H9 (cell line): Measurements from ENCODE around the gene DUSP16. TPM values are rescaled to one million over a fixed set of nuclear protein-coding genes. Genes with fewer than 3 reads are reported as not detected.

Source experiments
- DNase-seq: peaks from one replicate; pipeline ENCODE4 v3.0.0-alpha.2; 2017
- H2AFZ ChIP-seq: one replicate; pipeline ENCODE4 v1.6.1; 2013; ENCODE audit warnings: mild to moderate bottlenecking, low read length, control low read depth, moderate library complexity
- H2AK5ac ChIP-seq: 2 replicates; pipeline ENCODE4 v1.6.1; 2013; ENCODE audit warnings: low read length, control low read depth, mixed read lengths; ENCODE audit not compliant: insufficient read length
- H2BK120ac ChIP-seq: one replicate; pipeline ENCODE4 v1.6.1; 2013; ENCODE audit warnings: low read depth, mild to moderate bottlenecking, low read length, control low read depth, inconsistent platforms; ENCODE audit not compliant: poor library complexity, severe bottlenecking
- H2BK12ac ChIP-seq: 2 replicates; pipeline ENCODE4 v1.6.1; 2013; ENCODE audit warnings: low read length, control low read depth, mixed read lengths, low read depth; ENCODE audit not compliant: insufficient read length
- H2BK15ac ChIP-seq: 2 replicates; pipeline ENCODE4 v1.6.1; 2013; ENCODE audit warnings: low read depth, low read length, control low read depth
- H2BK20ac ChIP-seq: one replicate; pipeline ENCODE4 v1.6.1; 2013; ENCODE audit warnings: low read depth, mild to moderate bottlenecking, low read length, control low read depth, inconsistent platforms; ENCODE audit not compliant: poor library complexity, severe bottlenecking
- H2BK5ac ChIP-seq: 2 replicates; pipeline ENCODE4 v1.6.1; 2013; ENCODE audit warnings: low read length, control low read depth, mixed read lengths; ENCODE audit not compliant: insufficient read length
- H3K14ac ChIP-seq: 2 replicates; pipeline ENCODE4 v1.6.1; 2013; ENCODE audit warnings: low read length, control low read depth; ENCODE audit not compliant: insufficient read depth
- H3K18ac ChIP-seq: 2 replicates; pipeline ENCODE4 v1.6.1; 2013; ENCODE audit warnings: low read depth, mild to moderate bottlenecking, mixed read lengths, low read length, control low read depth; ENCODE audit not compliant: insufficient read length
- H3K23ac ChIP-seq: 2 replicates; pipeline ENCODE4 v1.6.1; 2013; ENCODE audit warnings: low read length, control low read depth, mixed read lengths, low read depth; ENCODE audit not compliant: insufficient read length
- H3K23me2 ChIP-seq: 2 replicates; pipeline ENCODE4 v1.6.1; 2013; ENCODE audit warnings: low read depth, mild to moderate bottlenecking, mixed read lengths, low read length, control low read depth; ENCODE audit not compliant: insufficient read length, poor library complexity, severe bottlenecking
- H3K27ac ChIP-seq: 2 replicates; pipeline ENCODE4 v1.5.1; 2013; ENCODE audit warnings: low read length, control low read depth, mixed read lengths, low read depth; ENCODE audit not compliant: insufficient read length
- H3K27me3 ChIP-seq: 2 replicates; pipeline ENCODE4 v1.6.1; 2013; ENCODE audit warnings: low read length, control low read depth, inconsistent platforms; ENCODE audit not compliant: insufficient read depth
- H3K4ac ChIP-seq: 2 replicates; pipeline ENCODE4 v1.6.1; 2013; ENCODE audit warnings: low read depth, mild to moderate bottlenecking, control low read depth, inconsistent platforms, low read length, moderate library complexity
- H3K4me1 ChIP-seq: 2 replicates; pipeline ENCODE4 v1.6.1; 2013; ENCODE audit warnings: low read length, control low read depth, inconsistent platforms; ENCODE audit not compliant: insufficient read depth
- H3K4me2 ChIP-seq: 2 replicates; pipeline ENCODE4 v1.6.1; 2013; ENCODE audit warnings: low read length, control low read depth, mixed read lengths; ENCODE audit not compliant: insufficient read length, insufficient read depth
- H3K56ac ChIP-seq: 2 replicates; pipeline ENCODE4 v1.6.1; 2013; ENCODE audit warnings: low read depth, mild to moderate bottlenecking, mixed read lengths, low read length, control low read depth; ENCODE audit not compliant: insufficient read length
- H3K79me1 ChIP-seq: 2 replicates; pipeline ENCODE4 v1.6.1; 2013; ENCODE audit warnings: low read depth, mild to moderate bottlenecking, moderate library complexity, low read length, control low read depth, inconsistent platforms; ENCODE audit not compliant: insufficient read depth, poor library complexity, severe bottlenecking
- H3K79me2 ChIP-seq: 2 replicates; pipeline ENCODE4 v1.6.1; 2013; ENCODE audit warnings: low read length, control low read depth, inconsistent platforms; ENCODE audit not compliant: insufficient read depth
- H3K9ac ChIP-seq: 2 replicates; pipeline ENCODE4 v1.6.1; 2013; ENCODE audit warnings: low read length, control low read depth, mixed read lengths; ENCODE audit not compliant: insufficient read length; ENCODE audit errors: extremely low read depth
- H3K9me3 ChIP-seq: one replicate; pipeline ENCODE4 v1.6.1; 2013; ENCODE audit warnings: low read depth, low read length, inconsistent platforms; ENCODE audit not compliant: control insufficient read depth
- H3T11ph ChIP-seq: one replicate; pipeline ENCODE4 v1.6.1; 2013; ENCODE audit warnings: mild to moderate bottlenecking, low read length, control low read depth, inconsistent platforms
- H4K20me1 ChIP-seq: one replicate; pipeline ENCODE4 v1.6.1; 2013; ENCODE audit not compliant: control insufficient read depth, insufficient read length, insufficient read depth
- H4K5ac ChIP-seq: 2 replicates; pipeline ENCODE4 v1.6.1; 2013; ENCODE audit warnings: low read depth, mild to moderate bottlenecking, mixed read lengths, low read length, control low read depth; ENCODE audit not compliant: insufficient read length
- H4K8ac ChIP-seq: replicated peaks from 2 replicates; pipeline ENCODE4 v1.6.1; 2013; ENCODE audit warnings: low read length, control low read depth, mixed read lengths, low read depth; ENCODE audit not compliant: insufficient read length
- H4K91ac ChIP-seq: 2 replicates; pipeline ENCODE4 v1.6.1; 2013; ENCODE audit warnings: low read depth, mild to moderate bottlenecking, moderate library complexity, mixed read lengths, low read length, control low read depth; ENCODE audit not compliant: insufficient read length
- H3K27ac Mint-ChIP-seq, 3 experiments: 2 replicates in 2 of 3; 3 replicates in 1 of 3; pipeline ENCODE4 v1.8.0; 2020 to 2021; ENCODE audit warnings: mixed read lengths in 3 of 3, mild to moderate bottlenecking in 1 of 3, moderate library complexity in 1 of 3
- H3K27me3 Mint-ChIP-seq: 2 replicates; pipeline ENCODE4 v1.8.0; 2021; ENCODE audit warnings: low read depth, mild to moderate bottlenecking, moderate library complexity, mixed read lengths
- H3K36me3 Mint-ChIP-seq, 3 experiments: 2 replicates in 2 of 3; 3 replicates in 1 of 3; pipeline ENCODE4 v1.8.0; 2020 to 2021; ENCODE audit warnings: low read depth in 3 of 3, mixed read lengths in 3 of 3; ENCODE audit not compliant: insufficient read depth in 1 of 3
- H3K4me1 Mint-ChIP-seq, 2 experiments: 2 replicates each; pipeline ENCODE4 v1.8.0; 2020; ENCODE audit warnings: mixed read lengths in 2 of 2
- H3K4me3 Mint-ChIP-seq, 2 experiments: 2 replicates in 1 of 2; 3 replicates in 1 of 2; pipeline ENCODE4 v1.8.0; 2020 to 2021; ENCODE audit warnings: mild to moderate bottlenecking in 2 of 2, mixed read lengths in 2 of 2, moderate library complexity in 1 of 2
- H3K9me3 Mint-ChIP-seq, 2 experiments: 2 replicates in 1 of 2; 3 replicates in 1 of 2; pipeline ENCODE4 v1.8.0; 2020; ENCODE audit warnings: mild to moderate bottlenecking in 2 of 2, mixed read lengths in 2 of 2, moderate library complexity in 1 of 2
- CTCF ChIP-seq: fragments of 200-600 bp; sonication (generic); conservative IDR thresholded peaks from 3 replicates; pipeline ENCODE4 v1.8.0; 2021; ENCODE audit warnings: antibody characterized with exemption, mild to moderate bottlenecking
- WGBS: extraction: QIAGEN DNeasy Blood & Tissue Kit; methylation state at CpG from one replicate; pipeline ENCODE4 v1.1.7; 2013; ENCODE audit warnings: missing lambda C conversion rate, low lambda C conversion rate, mixed read lengths; ENCODE audit not compliant: insufficient read length; ENCODE audit errors: extremely low coverage; 5-methylcytosine and 5-hydroxymethylcytosine counted together
- total RNA-seq: library from RNA; stranded (reverse); gene quantifications from 2 replicates; pipeline ENCODE4 v1.2.1, GENCODE V29; 2021

Gene DUSP16
- total RNA-seq, 1 experiment from 2014 or later: 64.0 TPM

GRCh38 chr12:12557733-12558132 is 4.9 kb downstream of the DUSP16 start:
- Histone ChIP-seq H3K27me3 (no peaks in the 10 kb centered on the region), H3T11ph (no peak overlapping the region), H3K79me1 (peaks cover 3% of the 10 kb centered on the region), H3K14ac (no peak overlapping the region), H3K56ac (no peak overlapping the region), H3K23ac (no peak overlapping the region), H3K9me3 (no peaks in the 10 kb centered on the region), H2BK15ac (no peak overlapping the region), H3K4ac (no peak overlapping the region), H2AFZ (no peak overlapping the region), H3K18ac (no peak overlapping the region), H3K9ac (peak overlapping the region; percentile 8), H2BK5ac (no peak overlapping the region), H3K79me2 (peaks cover 24% of the 10 kb centered on the region; the same call in 1 of the 2 replicates), H2AK5ac (no peak overlapping the region), H4K5ac (no peak overlapping the region), H3K4me1 (peaks cover 2% of the 10 kb centered on the region; the same call in 1 of the 2 replicates), H4K20me1 (no peaks in the 10 kb centered on the region), H2BK120ac (no peak overlapping the region), H3K23me2 (peaks cover 6% of the 10 kb centered on the region), H3K27ac (peak overlapping the region; percentile 84), H4K91ac (no peak overlapping the region), H2BK20ac (no peak overlapping the region), H4K8ac (no peak overlapping the region), H2BK12ac (no peak overlapping the region), H3K4me2 (peak overlapping the region; percentile 49)
- Mint-ChIP-seq H3K27me3 (no peaks in the 10 kb centered on the region), H3K9me3 (peaks cover 0 to 3% of the 10 kb centered on the region in 2 experiments; a peak in 1 of 5 replicates), H3K36me3 (peaks cover 6 to 34% (median 27%) of the 10 kb centered on the region in 3 experiments), H3K4me3 (peak overlapping the region; percentile 12 to 57; a peak in 4 of 5 replicates), H3K4me1 (peaks cover 40 to 45% of the 10 kb centered on the region in 2 experiments), H3K27ac (peak overlapping the region; percentile 69 to 95 (median 94); a peak in 6 of 7 replicates)
- no peak for DNase-seq
- WGBS: no CpG with 5 or more reads among the region's 3 CpGs
- no peak for TF ChIP-seq CTCF
